ENCODE measurements around the gene BPTF.
"Not testable (repeated sequence)": the region's sequence is repeated elsewhere in the genome, so short reads cannot be mapped to it uniquely, and the experiment has no call there.

Gene BPTF

DNA sequence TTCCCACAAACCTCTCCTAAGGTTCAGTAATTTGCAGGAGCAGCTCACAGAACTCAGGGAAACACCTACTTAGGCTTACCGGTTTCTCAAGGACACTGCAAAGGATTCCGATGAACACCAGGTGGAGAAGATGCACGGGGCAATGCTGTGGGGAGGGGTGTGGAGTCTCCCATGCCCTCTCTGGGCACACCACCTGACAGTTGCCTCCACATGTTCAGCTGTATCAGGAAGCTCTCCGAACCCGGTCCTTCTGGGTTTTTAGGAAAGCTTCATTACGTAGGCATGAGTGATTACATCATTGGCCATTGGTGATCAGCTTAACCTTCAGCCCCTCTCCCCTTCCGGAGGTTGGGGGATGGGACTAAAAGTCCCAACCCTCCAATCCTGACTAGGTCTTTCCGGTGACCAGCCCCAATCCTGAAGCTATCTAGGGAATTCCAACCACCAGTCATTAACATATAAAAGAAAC is 149.3 kb downstream of the BPTF start:
- DNase-seq (ENCODE audit: low read depth, low spot score): no peak

DNA sequence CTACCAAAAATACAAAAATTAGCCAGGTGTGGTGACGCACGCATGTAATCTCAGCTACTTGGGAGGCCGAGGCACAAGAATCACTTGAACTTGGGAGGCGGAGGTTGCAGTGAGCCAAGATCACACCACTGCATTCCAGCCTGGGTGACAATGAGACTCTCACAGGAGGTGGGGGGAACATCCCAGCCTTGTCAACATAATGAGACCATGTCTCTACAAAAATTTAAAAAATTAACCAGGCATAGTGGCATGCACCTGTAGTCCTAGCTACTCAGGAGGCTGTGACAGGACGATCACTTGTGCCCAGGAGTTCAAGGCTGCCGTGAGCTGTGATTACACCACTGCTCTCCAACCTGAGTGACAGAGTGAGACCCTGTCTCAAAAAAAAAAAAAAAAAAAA is 151.0 kb downstream of the BPTF start:
- not testable (repeated sequence) for DNase-seq (ENCODE audit: low read depth, low spot score)

DNA sequence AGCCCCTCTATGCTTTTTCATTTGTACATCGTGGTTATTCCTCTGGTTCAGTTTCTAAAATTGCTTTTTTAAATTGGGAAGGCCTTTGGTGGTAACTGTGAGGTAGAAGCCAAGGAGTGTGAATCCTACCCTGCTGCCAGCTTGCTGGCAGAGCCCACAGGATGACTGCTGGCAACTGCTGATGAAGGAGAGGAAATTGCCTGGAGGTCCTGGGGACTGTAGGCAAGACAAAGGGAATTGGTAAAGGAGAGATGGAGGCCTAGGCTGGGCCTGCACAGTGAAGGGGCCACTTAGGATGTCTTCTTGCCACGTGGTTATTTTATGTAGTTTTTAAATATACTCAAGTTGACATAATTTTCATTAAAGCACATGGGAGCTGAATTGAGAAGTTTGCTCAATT is 155.2 kb downstream of the BPTF start:
- no peak for DNase-seq (ENCODE audit: low read depth, low spot score)

DNA sequence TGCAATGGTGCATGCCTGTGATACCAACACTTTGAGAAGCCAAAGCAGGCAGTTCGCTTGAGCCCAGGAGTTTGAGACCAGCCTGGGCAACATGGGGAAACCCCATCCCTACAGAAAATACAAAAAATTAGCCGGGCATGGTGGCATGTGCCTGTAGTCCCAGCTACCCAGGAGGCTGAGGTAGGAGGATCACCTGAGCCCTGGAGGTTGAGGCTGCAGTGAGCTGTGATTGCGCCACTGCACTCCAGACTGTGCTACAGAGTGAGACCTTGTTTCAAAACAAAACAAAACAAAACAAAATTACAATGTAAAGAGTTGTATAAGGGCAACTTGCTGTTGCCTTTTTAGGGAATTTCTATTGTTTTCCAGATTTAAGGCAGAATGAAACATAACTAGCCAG is 155.6 kb downstream of the BPTF start:
- not testable (repeated sequence) for DNase-seq (ENCODE audit: low read depth, low spot score)

DNA sequence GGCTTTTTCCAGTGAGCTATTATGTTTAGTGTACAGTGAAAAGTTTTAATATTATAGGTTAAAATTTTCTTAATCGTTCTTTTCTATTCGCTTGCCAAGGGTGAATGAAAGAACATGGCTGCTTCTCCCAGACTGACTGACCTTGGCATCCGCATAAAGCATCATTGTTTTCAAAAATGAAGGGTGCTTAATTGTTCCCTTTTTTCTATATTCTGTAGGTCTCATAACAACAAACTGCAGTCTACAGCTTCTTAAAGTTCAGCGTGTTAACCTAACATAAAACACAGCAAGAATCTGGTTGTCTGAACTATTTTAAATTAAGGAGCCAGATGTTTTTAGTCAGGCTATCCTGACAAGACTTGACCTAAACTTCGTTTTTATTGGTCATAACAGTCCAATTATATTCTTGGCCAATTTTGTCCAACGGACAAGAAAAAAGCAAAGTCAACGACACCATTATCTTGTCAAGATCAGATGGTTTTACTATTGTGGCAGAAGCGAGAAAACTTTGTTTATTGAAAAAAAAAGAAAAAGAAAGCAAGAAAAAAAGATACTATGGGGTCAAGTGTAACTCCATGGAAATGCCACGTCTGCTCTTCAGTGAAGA is 156.8 kb downstream of the BPTF start:
- no peak for DNase-seq (ENCODE audit: low read depth, low spot score)

DNA sequence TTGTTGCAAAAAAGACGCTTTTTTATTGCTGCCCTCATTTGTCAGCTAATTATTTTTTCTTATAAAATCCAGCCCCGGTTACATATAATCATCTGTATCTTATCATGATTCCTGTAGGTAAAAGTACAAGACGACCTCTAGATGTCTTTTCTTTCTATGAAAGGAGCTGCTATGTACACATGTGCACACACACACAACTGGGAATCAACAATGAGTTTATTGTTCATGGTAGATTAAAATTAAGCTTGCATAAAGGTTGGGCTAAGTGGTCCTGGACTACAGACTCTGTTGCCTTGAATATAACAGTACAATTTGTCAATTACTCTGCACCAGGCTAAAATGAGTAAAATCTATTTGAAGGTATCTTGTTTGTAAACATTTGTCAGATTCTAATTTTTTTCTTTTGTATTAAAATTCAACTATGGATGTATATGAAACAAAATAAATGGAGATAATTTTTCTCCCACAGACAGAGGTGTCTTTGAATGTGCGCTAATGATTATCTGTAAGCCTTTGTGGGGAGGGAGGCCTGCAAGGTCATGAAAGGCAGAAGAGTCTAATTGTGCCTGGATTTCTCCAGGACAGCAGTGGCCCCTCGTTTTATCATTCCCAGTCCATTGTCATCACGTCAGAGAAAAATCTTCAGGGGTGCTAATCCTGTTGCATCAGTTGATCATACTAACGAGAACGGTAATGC is 157.5 kb downstream of the BPTF start:
- no peak for DNase-seq (ENCODE audit: low read depth, low spot score)

DNA sequence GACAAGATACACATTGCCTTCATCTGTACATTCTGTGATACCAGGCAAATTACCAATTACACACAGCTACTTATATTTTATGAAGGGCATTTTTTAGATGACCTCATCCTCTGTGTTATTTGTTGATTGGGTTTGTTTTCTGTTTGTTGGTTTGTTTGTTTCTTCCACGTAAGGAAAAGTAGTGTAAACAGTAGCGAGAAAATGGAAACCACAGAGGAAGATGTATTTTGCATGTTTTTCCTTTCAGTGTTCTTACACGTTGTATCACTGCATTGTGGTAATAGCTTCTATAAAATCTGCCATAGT is 158.0 kb downstream of the BPTF start:
- DNase-seq (ENCODE audit: low read depth, low spot score): no peak

DNA sequence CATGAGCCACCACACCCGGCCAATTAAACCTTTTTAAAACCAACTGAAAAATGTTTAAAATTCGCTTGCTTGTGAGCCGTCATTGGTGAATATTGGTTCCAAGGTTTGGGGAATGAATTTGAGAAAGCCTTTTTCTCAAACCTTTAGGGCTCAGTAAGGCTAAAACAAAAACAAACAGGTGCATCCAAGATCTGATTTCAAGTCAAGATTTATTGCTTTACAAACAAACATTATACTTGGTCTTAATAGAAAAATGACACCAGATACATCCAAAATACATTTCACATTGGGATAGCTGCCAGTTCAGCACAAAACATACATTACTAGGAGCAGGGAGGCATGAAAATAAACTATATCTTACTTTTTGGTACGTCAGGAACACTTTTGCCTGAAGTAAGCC is 165.6 kb downstream of the BPTF start:
- no peak for DNase-seq (ENCODE audit: low read depth, low spot score)

DNA sequence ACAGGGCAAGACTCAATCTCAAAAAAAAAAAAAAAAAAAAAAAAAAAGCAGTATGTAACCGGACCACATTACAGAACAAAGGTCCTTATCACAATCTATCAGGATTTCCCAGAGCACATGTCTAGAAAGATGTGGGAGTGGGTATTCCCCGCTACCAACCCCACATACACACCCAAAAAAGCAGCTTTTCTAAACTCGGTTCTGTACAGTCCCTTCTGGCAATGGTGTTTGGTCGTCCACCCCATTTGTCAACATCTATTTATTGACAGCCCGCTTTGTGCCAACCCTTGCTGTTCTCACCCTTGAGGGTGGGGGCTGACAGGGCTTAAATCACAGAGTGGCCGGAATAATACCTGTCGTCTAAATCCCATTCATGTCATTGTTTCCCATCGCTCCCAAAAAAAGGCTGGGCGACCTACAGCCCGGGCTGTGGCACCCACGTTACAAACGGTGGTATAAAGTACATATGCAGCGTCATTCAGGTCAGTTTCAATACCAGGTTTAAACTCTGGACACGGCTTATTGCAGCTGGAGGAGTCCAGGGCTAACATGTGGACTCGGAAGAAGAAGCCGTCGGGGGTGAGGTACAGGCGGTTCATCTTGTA is 167.3 kb downstream of the BPTF start:
- DNase-seq (ENCODE audit: low read depth, low spot score): no peak

DNA sequence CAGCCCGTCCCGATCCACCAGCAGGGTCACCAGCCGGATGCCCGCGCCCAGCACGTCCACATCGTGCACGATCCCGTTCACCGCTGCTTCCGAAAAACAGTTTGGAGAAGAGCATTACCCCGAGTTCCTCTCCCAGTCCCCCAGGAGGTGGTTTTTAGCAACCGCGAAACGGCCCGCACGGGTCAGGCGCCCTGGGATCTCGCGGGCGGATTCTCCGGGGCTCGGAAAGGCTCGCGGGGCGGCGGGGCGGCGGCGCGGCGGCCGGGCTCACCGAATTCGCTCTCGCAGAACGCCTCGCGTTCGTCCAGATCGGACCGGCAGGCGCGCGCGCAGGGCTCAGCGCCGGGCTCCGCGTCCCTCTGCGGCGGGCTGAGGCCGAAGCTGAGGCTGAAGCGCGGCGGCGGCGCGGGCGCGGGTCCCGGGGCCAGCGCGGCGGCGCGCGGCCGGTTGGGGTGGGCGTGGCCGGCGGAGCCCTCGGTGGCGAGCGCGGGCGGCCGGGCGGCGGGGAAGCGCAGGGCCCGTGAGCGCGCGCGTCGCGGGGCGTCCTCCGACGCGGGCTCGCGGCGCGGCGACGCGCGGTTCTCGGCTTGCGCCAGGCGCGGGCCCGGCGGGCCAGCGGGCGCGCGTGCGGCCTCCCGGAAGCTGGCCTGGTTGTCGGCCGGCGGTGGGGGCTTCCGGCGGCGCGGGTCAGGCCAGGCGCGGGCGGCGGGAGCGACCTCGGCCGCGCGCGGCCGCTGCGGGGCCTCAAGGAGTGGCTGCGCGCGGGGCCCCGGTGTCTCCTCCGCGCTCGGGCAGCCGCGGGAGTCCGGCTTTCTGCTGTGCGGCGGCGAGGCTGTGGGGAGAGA is 168.1 kb downstream of the BPTF start:
- DNase-seq (ENCODE audit: low read depth, low spot score): peak; percentile 21

DNA sequence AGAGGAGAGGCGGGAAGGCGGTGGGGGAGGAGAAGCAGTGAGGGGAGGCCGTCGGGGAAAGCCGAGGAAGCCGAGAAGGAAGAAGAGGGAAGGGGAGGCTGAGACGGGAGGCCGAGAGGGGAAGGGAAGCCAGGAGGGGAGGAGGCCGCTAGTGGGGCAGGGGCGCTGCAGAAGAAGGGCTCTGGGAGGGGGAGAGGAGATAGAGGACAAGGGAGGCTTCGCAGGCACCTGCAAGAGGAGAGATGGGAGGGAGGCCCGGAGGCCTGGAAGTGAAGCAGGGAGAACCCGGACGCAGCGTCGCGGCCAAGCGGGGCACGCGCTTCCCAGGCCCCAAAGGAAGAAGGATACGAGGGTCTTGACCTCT is 168.7 kb downstream of the BPTF start:
- DNase-seq (ENCODE audit: low read depth, low spot score): no peak

DNA sequence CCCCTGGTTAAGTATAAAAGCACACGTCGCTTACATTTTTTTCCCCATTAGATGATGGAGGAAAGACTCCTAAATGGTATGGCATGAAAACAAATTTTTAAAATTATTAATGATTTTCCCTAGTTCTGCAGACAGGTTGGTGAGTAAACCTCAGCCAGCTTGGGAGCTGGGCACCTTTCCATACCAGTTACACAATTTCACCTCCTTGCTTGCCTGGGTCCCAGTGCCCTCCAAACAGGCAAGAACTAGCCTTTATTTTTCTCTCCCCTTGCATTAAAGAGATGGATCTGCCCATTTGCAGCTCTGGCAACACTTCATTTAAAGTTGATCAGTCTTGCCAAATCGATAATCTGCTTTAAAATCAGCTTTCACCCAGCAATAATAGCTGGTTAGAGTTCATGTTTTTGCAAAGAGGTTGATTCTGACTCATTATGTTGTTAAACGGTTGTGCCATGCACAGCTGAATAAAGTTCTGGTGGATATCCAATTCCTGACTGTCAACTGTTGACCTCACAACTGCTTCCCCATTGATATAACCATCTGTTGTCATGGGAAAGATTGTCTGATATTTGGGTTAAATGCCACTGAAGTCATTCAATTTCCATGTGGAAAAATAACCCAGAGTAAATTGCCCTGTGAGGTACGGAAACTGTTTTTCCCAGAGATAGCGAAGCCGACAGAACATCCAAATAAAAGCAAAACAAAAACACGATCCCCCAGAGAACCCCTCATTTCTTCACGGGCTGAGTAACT is 169.7 kb downstream of the BPTF start:
- no peak for DNase-seq (ENCODE audit: low read depth, low spot score)

DNA sequence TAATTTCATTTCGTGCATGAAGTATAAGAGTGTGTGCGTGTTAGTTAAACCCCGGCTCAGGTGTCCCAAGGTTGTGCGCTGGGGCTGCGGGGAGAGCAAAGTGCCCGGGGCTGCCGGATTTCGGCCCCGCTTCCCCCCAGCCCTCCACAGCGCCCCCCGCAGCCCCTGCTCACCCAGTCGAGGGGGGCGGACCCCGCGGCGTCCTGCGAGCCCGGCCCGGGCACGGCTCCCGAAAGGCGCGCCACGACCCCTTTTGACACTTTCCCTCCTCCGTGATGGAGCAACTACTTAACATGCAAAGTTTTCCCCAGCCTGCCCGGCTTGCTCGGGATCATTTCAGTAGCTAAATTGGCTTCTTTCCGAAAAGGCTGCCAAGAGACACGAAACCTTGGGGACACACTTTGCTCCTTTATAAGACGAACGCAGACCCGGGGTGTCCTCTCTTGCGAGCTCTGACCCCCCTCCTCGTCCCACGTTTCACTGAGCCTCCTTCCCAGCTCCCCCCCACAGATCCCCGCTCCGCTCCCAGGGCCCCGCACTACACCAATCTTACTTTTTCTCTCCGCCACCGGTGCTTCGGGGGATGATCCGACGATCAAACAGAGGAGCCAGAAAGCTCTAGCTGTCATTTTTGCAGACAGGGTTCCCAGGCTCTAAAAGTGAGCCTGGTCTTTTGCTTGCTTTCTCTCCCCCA is 170.4 kb downstream of the BPTF start:
- no peak for DNase-seq (ENCODE audit: low read depth, low spot score)

DNA sequence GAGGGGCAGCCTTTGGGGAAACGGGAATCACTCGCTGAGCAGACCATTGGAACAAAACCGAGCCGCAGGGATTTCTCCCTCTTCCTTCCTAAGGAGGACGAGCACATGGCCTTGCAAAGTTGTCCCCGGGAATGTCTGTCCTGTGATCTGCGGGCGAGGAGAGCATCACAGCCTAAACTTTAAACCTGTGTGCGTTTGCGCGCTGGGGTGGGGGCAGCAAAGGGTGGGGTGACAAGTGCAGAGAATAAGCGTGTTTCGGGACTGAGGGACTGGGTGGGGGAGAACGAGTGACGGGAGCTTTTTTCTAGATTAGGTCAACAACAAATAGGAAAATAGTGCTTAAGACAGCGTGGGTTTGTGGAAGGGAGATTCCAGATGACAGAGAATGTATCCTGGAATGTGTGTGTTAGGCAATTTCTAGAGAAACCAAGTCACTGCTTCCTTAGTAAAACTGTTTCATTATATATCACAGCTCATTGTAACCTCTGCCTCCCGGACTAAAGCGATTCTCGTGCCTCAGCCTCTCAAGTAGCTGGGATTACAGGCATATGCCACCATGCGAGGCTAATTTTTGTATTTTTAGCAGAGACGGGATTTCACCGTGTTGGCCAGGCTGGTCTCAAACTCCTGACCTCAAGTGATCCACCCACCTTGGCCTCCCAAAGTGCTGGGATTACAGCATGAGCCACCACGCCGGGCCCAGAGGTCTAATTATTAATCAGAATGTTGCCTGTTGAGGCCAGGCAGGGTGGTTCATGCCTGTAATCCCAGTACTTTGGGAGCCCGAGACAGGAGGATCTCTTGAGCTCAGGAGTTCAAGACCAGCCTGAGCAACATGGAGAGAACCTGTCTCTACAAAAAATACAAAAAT is 171.2 kb downstream of the BPTF start, which contains the start of gene C17orf58:
Gene C17orf58 (minus strand): TSS at position 169 of the 871 bp plus-strand sequence. CDS start 271 bp downstream, outside the sequence.
- not testable (repeated sequence) for DNase-seq (ENCODE audit: low read depth, low spot score)

DNA sequence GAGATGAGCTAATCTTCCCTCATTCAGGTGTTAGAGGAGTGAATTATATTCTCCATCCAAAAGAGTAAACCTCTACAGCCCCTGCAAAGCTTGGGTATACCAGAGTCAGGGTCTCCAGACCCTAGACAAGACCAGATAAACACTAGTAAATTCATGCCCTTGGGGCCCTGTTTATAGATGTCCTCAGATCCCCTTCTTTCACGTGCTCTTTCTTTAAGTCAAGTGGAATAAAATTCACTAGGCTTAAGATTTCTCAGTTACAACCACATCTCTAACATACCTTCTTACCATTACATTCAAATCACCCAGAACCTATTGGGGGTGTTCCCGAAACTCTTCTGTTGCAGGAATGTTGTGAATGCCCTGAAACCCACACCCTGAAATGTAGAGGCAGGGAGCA is 173.2 kb downstream of the BPTF start:
- no peak for DNase-seq (ENCODE audit: low read depth, low spot score)

DNA sequence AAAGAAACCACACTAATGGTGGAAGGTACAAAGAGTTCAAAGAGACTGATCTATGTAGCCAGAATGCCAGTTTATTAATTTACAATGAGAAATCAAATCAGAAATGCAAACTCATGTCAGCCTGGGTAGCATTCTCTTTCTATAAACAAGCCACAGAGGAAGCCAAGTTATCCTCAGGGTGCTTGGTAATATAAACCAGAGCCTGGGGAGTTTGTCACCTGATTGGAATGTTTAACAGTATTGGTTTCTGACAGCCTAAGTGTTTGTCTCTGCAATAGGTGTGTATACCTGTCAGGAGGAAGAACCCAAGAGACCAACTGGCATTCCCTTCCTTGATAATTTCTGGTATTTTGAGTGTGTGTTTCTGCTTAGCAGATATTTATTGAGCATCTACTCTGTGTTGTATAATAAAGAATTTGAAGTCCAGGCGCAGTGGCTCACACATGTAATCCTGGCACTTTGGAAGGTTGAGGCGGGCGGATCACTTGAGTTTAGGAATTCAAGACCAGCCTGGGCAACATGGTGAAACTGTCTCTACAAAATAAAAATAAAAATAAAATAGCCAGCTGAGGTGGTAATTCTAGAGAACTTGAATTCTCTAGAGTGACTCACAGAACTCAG is 174.1 kb downstream of the BPTF start:
- DNase-seq (ENCODE audit: low read depth, low spot score): no peak

DNA sequence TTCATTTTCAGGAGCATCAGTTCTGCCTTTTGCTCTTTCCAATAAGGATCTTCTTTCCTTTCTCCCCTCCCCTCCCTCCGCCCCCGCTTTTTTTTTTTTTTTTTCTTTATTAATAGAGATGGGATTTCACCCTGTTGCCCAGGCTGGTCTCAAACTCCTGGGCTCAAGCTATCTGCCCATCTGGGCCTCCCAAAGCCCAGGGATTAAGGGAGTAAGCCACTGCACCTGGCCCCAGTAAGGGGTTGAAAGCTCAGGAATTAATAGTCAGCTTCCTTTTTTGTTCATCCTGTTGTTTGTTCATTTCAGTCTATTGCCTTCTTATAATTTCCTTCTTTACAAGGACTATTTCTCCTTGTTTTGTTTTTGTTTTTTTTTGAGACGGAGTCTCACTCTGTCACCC is 178.9 kb downstream of the BPTF start:
- no peak for DNase-seq (ENCODE audit: low read depth, low spot score)

DNA sequence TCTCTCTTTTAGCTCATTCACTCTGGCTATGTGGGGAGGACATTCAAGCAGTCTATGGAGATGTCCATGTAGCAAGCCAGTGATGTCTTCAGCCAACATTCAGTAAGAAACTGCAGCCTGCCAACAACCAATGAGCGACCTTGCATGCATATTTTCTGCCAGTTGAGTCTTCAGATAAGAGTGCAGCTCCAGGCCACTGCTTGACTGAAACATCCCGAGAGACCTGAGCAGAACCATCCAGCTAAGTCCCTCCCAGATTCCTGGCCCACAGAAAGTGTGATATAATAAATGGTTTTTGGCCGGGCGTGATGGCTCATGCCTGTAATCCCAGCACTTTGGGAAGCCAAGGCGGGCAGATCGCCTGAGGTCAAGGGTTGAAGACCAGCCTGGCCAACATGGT is 181.5 kb downstream of the BPTF start:
- no peak for DNase-seq (ENCODE audit: low read depth, low spot score)

DNA sequence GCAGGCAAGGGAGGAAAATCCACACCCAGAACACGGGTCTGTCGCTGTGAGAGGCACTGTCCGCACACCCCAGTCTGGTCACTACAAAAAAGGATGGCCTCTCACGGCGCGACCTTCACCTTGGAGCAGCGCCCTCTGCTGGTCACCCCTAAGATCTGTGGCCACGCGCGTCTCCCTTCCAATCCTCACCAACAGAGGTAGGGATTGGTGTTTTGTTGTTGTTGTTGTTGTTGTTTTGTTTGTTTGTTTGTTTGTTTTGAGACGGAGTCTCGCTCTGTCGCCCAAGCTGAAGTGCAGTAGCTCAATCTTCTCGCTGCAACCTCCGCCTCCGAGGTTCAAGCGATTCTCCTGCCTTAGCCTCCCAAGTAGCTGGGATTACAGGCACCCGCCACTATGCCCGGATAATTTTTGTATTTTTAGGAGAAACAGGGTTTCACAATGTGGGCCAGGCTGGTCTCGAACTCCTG is 185.9 kb downstream of the BPTF start:
- no peak for DNase-seq (ENCODE audit: low read depth, low spot score)

Measured in activated naive CD8-positive, alpha-beta T cell treated with anti-CD3 and anti-CD28 coated beads, Interleukin-2, amount 50 U/mL, for 16 hours (primary cell).